ENCODE measurements around the gene CFAP299.
"Not testable (repeated sequence)": the region's sequence is repeated elsewhere in the genome, so short reads cannot be mapped to it uniquely, and the experiment has no call there.

CFAP299 gene

GRCh38 chr4:80637190-80637589 is 301.7 kb downstream of the CFAP299 start:
- 93 to 100% methylated on average over 2 of the region's 2 CpGs for WGBS, 2 experiments (ENCODE audit: insufficient coverage in 2 of 2)
- Histone ChIP-seq H3K4me1 (ENCODE audit: control insufficient read depth, insufficient read depth, low read length, poor library complexity, severe bottlenecking) (no peaks in the 10 kb centered on the region), H3K36me3 (ENCODE audit: control insufficient read depth, insufficient read depth, low read length) (no peaks in the 10 kb centered on the region), H3K27ac (ENCODE audit: low read depth, low read length, severe bottlenecking) (no peak overlapping the region), H3K9me3 (ENCODE audit: control insufficient read depth, low read length) (no peaks in the 10 kb centered on the region), H3K4me3 (ENCODE audit: extremely low read depth, insufficient read depth, low read length, poor library complexity, severe bottlenecking) (no peak overlapping the region)

- 93% methylated on average over 2 of the region's 2 CpGs; no CpG with 5 or more reads in 1 of the 2 experiments for WGBS, 2 experiments (ENCODE audit: insufficient coverage in 2 of 2)
- H3K9me3 ChIP-seq (ENCODE audit: control insufficient read depth, low read length), result no peaks in the 10 kb centered on the region
- no peaks in the 10 kb centered on the region for H3K36me3 ChIP-seq (ENCODE audit: control insufficient read depth, insufficient read depth, low read length)
- H3K27ac ChIP-seq (ENCODE audit: low read depth, low read length, severe bottlenecking), result no peak overlapping the region
- no peaks in the 10 kb centered on the region for H3K4me1 ChIP-seq (ENCODE audit: control insufficient read depth, insufficient read depth, low read length, poor library complexity, severe bottlenecking)
- H3K4me3 ChIP-seq (ENCODE audit: extremely low read depth, insufficient read depth, low read length, poor library complexity, severe bottlenecking), result no peak overlapping the region
Observed at GRCh38 chr4:80646061-80646460, 310.5 kb downstream of the CFAP299 start.

GRCh38 chr4:80655662-80656061 is 320.1 kb downstream of the CFAP299 start:
- no peaks in the 10 kb centered on the region for H3K9me3 ChIP-seq (ENCODE audit: control insufficient read depth, low read length)
- no peaks in the 10 kb centered on the region for H3K4me1 ChIP-seq (ENCODE audit: control insufficient read depth, insufficient read depth, low read length, poor library complexity, severe bottlenecking)
- H3K4me3 ChIP-seq (ENCODE audit: extremely low read depth, insufficient read depth, low read length, poor library complexity, severe bottlenecking), result no peak overlapping the region
- WGBS, 2 experiments (ENCODE audit: insufficient coverage in 2 of 2), result 100% methylated on average over 1 of the region's 2 CpGs; no CpG with 5 or more reads in 1 of the 2 experiments
- H3K27ac ChIP-seq (ENCODE audit: low read depth, low read length, severe bottlenecking), result no peak overlapping the region
- no peaks in the 10 kb centered on the region for H3K36me3 ChIP-seq (ENCODE audit: control insufficient read depth, insufficient read depth, low read length)

- H3K27ac ChIP-seq (ENCODE audit: low read depth, low read length, severe bottlenecking); H3K4me3 ChIP-seq (ENCODE audit: extremely low read depth, insufficient read depth, low read length, poor library complexity, severe bottlenecking); H3K36me3 ChIP-seq (ENCODE audit: control insufficient read depth, insufficient read depth, low read length); H3K4me1 ChIP-seq (ENCODE audit: control insufficient read depth, insufficient read depth, low read length, poor library complexity, severe bottlenecking); H3K9me3 ChIP-seq (ENCODE audit: control insufficient read depth, low read length): not testable (repeated sequence)
- WGBS, 2 experiments (ENCODE audit: insufficient coverage in 2 of 2), result 100% methylated on average over 1 of the region's 3 CpGs; no CpG with 5 or more reads in 1 of the 2 experiments
Observed at GRCh38 chr4:80670118-80670517, 334.6 kb downstream of the CFAP299 start.

GRCh38 chr4:80678413-80678812 is 342.9 kb downstream of the CFAP299 start:
- Histone ChIP-seq H3K9me3 (ENCODE audit: control insufficient read depth, low read length) (no peaks in the 10 kb centered on the region), H3K4me1 (ENCODE audit: control insufficient read depth, insufficient read depth, low read length, poor library complexity, severe bottlenecking) (no peaks in the 10 kb centered on the region), H3K4me3 (ENCODE audit: extremely low read depth, insufficient read depth, low read length, poor library complexity, severe bottlenecking) (no peak overlapping the region), H3K36me3 (ENCODE audit: control insufficient read depth, insufficient read depth, low read length) (no peaks in the 10 kb centered on the region), H3K27ac (ENCODE audit: low read depth, low read length, severe bottlenecking) (no peak overlapping the region)

GRCh38 chr4:80680934-80681333 is 345.4 kb downstream of the CFAP299 start:
- no peaks in the 10 kb centered on the region for H3K9me3 ChIP-seq (ENCODE audit: control insufficient read depth, low read length)
- H3K4me1 ChIP-seq (ENCODE audit: control insufficient read depth, insufficient read depth, low read length, poor library complexity, severe bottlenecking), result no peaks in the 10 kb centered on the region
- H3K36me3 ChIP-seq (ENCODE audit: control insufficient read depth, insufficient read depth, low read length), result no peaks in the 10 kb centered on the region
- H3K4me3 ChIP-seq (ENCODE audit: extremely low read depth, insufficient read depth, low read length, poor library complexity, severe bottlenecking), result no peak overlapping the region
- H3K27ac ChIP-seq (ENCODE audit: low read depth, low read length, severe bottlenecking), result no peak overlapping the region

GRCh38 chr4:80685214-80685613 is 349.7 kb downstream of the CFAP299 start:
- no peak overlapping the region for H3K4me3 ChIP-seq (ENCODE audit: extremely low read depth, insufficient read depth, low read length, poor library complexity, severe bottlenecking)
- no peaks in the 10 kb centered on the region for H3K9me3 ChIP-seq (ENCODE audit: control insufficient read depth, low read length)
- H3K4me1 ChIP-seq (ENCODE audit: control insufficient read depth, insufficient read depth, low read length, poor library complexity, severe bottlenecking), result no peaks in the 10 kb centered on the region
- H3K36me3 ChIP-seq (ENCODE audit: control insufficient read depth, insufficient read depth, low read length), result no peaks in the 10 kb centered on the region
- no peak overlapping the region for H3K27ac ChIP-seq (ENCODE audit: low read depth, low read length, severe bottlenecking)

GRCh38 chr4:80687736-80688135 is 352.2 kb downstream of the CFAP299 start:
- not testable (repeated sequence) for H3K9me3 ChIP-seq (ENCODE audit: control insufficient read depth, low read length); H3K4me3 ChIP-seq (ENCODE audit: extremely low read depth, insufficient read depth, low read length, poor library complexity, severe bottlenecking); H3K4me1 ChIP-seq (ENCODE audit: control insufficient read depth, insufficient read depth, low read length, poor library complexity, severe bottlenecking); H3K36me3 ChIP-seq (ENCODE audit: control insufficient read depth, insufficient read depth, low read length); H3K27ac ChIP-seq (ENCODE audit: low read depth, low read length, severe bottlenecking)
- WGBS, 2 experiments (ENCODE audit: insufficient coverage in 2 of 2), result 91 to 92% methylated on average over 15 to 18 of the region's 23 CpGs

GRCh38 chr4:80694171-80694570 is 358.6 kb downstream of the CFAP299 start:
- no peaks in the 10 kb centered on the region for H3K4me1 ChIP-seq (ENCODE audit: control insufficient read depth, insufficient read depth, low read length, poor library complexity, severe bottlenecking)
- no peak overlapping the region for H3K27ac ChIP-seq (ENCODE audit: low read depth, low read length, severe bottlenecking)
- H3K4me3 ChIP-seq (ENCODE audit: extremely low read depth, insufficient read depth, low read length, poor library complexity, severe bottlenecking), result no peak overlapping the region
- 89 to 100% methylated on average over 1 to 3 of the region's 3 CpGs for WGBS, 2 experiments (ENCODE audit: insufficient coverage in 2 of 2)
- H3K9me3 ChIP-seq (ENCODE audit: control insufficient read depth, low read length), result no peaks in the 10 kb centered on the region
- H3K36me3 ChIP-seq (ENCODE audit: control insufficient read depth, insufficient read depth, low read length), result no peaks in the 10 kb centered on the region

- H3K4me3 ChIP-seq (ENCODE audit: extremely low read depth, insufficient read depth, low read length, poor library complexity, severe bottlenecking), result no peak overlapping the region
- no peak overlapping the region for H3K27ac ChIP-seq (ENCODE audit: low read depth, low read length, severe bottlenecking)
- H3K4me1 ChIP-seq (ENCODE audit: control insufficient read depth, insufficient read depth, low read length, poor library complexity, severe bottlenecking), result no peaks in the 10 kb centered on the region
- H3K36me3 ChIP-seq (ENCODE audit: control insufficient read depth, insufficient read depth, low read length), result no peaks in the 10 kb centered on the region
- H3K9me3 ChIP-seq (ENCODE audit: control insufficient read depth, low read length), result no peaks in the 10 kb centered on the region
- 60 to 90% methylated on average over 1 to 2 of the region's 3 CpGs for WGBS, 2 experiments (ENCODE audit: insufficient coverage in 2 of 2)
Observed at GRCh38 chr4:80705311-80705710, 369.8 kb downstream of the CFAP299 start.

GRCh38 chr4:80709082-80709869 is 373.7 kb downstream of the CFAP299 start:
- no peak overlapping the region for H3K27ac ChIP-seq (ENCODE audit: low read depth, low read length, severe bottlenecking)
- H3K9me3 ChIP-seq (ENCODE audit: control insufficient read depth, low read length), result no peaks in the 10 kb centered on the region
- H3K4me3 ChIP-seq (ENCODE audit: extremely low read depth, insufficient read depth, low read length, poor library complexity, severe bottlenecking), result no peak overlapping the region
- 95 to 96% methylated on average over 4 of the region's 6 CpGs for WGBS, 2 experiments (ENCODE audit: insufficient coverage in 2 of 2)
- no peaks in the 10 kb centered on the region for H3K4me1 ChIP-seq (ENCODE audit: control insufficient read depth, insufficient read depth, low read length, poor library complexity, severe bottlenecking)
- no peaks in the 10 kb centered on the region for H3K36me3 ChIP-seq (ENCODE audit: control insufficient read depth, insufficient read depth, low read length)
